T-helper 1 cell treated with Interleukin-12 subunit alpha and Interleukin-12 subunit beta and Interleukin-4 antibody, amounts not matched to agents 30 μg/mL and 1 μg/mL, for 36 hours (primary cell): Measurements from ENCODE around the gene USP48.
A peak's percentile ranks its signal among the peaks of the same experiment; 100 is the strongest.

Source experiments
- H3K27ac Mint-ChIP-seq: one replicate; pipeline ENCODE4 v1.8.0; 2021; ENCODE audit warnings: mild to moderate bottlenecking, mixed read lengths
- H3K27me3 Mint-ChIP-seq: one replicate; pipeline ENCODE4 v1.8.0; 2021; ENCODE audit warnings: low read depth, mixed read lengths
- H3K36me3 Mint-ChIP-seq: one replicate; pipeline ENCODE4 v1.8.0; 2021; ENCODE audit warnings: low read depth, mixed read lengths
- H3K4me1 Mint-ChIP-seq: one replicate; pipeline ENCODE4 v1.8.0; 2021; ENCODE audit warnings: low read depth, mixed read lengths
- H3K4me3 Mint-ChIP-seq: one replicate; pipeline ENCODE4 v1.8.0; 2021; ENCODE audit warnings: mild to moderate bottlenecking, moderate library complexity, mixed read lengths
- H3K9me3 Mint-ChIP-seq: one replicate; pipeline ENCODE4 v1.8.0; 2021; ENCODE audit warnings: mixed read lengths

Gene USP48

DNA sequence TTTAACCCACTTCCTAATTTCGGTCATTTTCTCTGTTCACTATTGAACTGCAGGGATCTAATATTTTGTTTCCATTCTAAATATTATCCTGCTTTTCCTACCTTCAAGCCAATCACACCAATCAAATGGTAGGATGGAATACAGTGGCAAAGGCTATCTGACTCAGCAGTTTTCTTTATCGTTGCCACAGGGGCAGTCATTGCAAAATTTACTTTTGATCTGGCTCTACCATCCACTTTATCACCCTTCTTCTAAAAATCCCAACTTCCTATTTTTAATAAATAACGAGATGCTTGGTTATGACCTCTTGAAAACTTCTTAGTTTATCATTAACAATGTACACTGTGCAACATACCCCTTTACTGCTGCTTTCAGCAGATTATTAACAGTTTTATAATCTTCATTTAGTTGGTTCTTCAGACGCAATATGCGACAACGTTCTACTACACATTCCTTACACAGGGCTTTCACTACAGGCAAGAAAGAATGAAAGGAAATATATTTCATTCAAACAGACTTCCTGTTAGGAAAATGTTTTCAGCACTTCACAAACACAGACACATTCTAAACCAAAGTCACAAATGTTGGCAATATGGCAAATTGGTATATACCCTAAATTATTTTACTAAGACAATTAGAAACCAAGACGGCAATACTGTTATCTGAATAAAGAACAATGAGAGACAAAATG lies 61.5 kb downstream of the USP48 start:
- H3K27ac Mint-ChIP-seq = no peak overlapping the region
- peaks cover 2% of the 10 kb centered on the region for H3K4me1 Mint-ChIP-seq
- H3K27me3 Mint-ChIP-seq = no peaks in the 10 kb centered on the region
- H3K4me3 Mint-ChIP-seq = no peak overlapping the region
- no peaks in the 10 kb centered on the region for H3K9me3 Mint-ChIP-seq
- H3K36me3 Mint-ChIP-seq = peaks cover 36% of the 10 kb centered on the region

- Mint-ChIP-seq H3K27me3 (no peaks in the 10 kb centered on the region), H3K27ac (no peak overlapping the region), H3K36me3 (peaks cover 30% of the 10 kb centered on the region), H3K4me3 (no peak overlapping the region), H3K4me1 (no peaks in the 10 kb centered on the region), H3K9me3 (no peaks in the 10 kb centered on the region)
Observed at GRCh38 chr1:21716169-21716568, 66.8 kb downstream of the USP48 start.

DNA sequence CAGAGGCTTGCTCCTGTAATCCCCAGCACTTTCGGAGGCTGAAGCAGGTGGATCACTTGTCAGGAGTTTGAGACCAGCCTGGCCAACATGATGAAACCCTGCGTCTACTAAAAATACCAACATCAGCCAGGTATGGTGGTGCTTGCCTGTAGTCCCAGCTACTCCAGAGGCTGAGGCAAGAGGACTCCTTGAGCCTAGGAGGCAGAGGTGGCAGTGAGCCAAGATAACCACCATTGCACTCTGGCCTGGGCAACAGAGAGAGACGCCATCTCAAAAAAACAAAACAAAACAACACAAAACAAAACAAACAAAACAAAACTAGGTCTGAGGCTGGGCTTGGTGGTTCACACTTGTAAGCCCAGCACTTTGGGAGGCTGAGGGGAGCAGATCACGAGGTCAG lies 75.1 kb downstream of the USP48 start:
- Mint-ChIP-seq H3K27ac (no peak overlapping the region), H3K36me3 (peaks cover 20% of the 10 kb centered on the region), H3K9me3 (no peaks in the 10 kb centered on the region), H3K4me3 (no peak overlapping the region), H3K27me3 (no peaks in the 10 kb centered on the region), H3K4me1 (peaks cover 15% of the 10 kb centered on the region)

GRCh38 chr1:21707086-21707840 lies 75.7 kb downstream of the USP48 start:
- H3K4me1 Mint-ChIP-seq = peaks cover 15% of the 10 kb centered on the region
- no peak overlapping the region for H3K4me3 Mint-ChIP-seq
- H3K27ac Mint-ChIP-seq = no peak overlapping the region
- H3K9me3 Mint-ChIP-seq = no peaks in the 10 kb centered on the region
- H3K36me3 Mint-ChIP-seq = peaks cover 21% of the 10 kb centered on the region
- no peaks in the 10 kb centered on the region for H3K27me3 Mint-ChIP-seq

DNA sequence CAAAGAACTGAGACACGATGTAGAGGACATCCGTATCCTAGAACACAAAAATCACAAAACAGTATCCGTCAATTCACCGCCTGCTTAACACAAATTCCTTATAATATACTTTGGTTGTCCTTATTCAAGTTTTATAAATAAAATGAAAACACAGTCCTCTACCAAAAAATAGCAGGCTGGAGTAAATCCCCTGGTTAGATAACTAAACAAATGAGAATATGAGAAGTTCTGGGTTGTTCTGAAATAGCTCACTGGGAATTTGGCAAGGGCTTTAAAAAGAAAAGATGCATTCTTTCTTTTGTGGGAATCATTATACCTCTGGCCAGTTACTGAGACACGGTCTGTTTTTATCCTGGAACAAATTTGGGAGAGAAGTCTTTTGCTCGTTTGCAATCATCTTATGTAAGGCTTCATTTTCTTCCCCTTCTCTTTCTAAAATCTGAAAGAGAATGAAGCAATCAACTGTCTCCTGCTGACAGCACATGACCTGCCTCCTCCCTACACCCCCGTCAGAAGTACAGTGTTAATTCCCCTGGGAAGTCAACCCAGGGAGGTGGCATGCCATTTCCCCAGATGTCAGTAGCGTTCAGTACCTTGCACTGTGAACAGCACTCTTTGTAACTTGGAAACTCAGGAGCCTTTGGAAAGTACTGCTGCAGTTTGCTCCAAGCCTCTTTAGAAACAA lies 76.7 kb downstream of the USP48 start:
- Mint-ChIP-seq H3K27me3 (no peaks in the 10 kb centered on the region), H3K4me1 (peaks cover 15% of the 10 kb centered on the region), H3K27ac (no peak overlapping the region), H3K36me3 (peaks cover 25% of the 10 kb centered on the region), H3K4me3 (no peak overlapping the region), H3K9me3 (no peaks in the 10 kb centered on the region)

DNA sequence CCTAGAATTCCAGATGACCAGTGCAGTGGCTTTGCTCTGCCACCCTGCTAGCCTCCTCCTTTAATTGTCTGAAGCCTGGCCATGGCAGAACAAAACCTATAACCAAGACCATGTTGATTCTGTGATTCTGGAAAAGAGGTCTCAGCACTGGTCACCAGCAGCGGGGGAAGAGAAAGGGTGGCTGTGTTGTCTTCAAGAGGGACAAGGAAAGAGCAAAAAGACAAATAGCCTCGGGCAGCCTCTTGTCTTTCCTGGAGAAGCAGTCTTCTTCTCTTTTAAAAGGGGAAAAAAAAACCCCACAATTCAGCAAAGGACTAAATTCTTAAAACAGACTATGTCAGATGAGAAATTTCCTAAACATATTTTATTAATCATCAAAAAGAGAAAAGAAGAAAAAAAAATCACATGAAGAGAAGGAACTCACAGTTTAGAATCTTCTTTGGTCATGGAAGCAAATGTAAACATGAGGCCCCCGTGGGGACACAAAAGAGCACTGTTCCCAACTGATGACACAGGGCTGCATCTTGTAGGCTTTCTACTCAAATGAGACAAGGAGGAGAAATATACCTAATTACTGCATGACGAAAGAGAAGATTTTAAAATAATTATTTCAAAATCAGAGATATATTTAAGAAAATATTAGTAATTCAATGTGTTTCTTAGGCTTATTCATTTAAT lies 77.5 kb downstream of the USP48 start:
- Mint-ChIP-seq H3K9me3 (no peaks in the 10 kb centered on the region), H3K27me3 (no peaks in the 10 kb centered on the region), H3K4me3 (no peak overlapping the region), H3K36me3 (peaks cover 27% of the 10 kb centered on the region), H3K27ac (no peak overlapping the region), H3K4me1 (peaks cover 17% of the 10 kb centered on the region)

DNA sequence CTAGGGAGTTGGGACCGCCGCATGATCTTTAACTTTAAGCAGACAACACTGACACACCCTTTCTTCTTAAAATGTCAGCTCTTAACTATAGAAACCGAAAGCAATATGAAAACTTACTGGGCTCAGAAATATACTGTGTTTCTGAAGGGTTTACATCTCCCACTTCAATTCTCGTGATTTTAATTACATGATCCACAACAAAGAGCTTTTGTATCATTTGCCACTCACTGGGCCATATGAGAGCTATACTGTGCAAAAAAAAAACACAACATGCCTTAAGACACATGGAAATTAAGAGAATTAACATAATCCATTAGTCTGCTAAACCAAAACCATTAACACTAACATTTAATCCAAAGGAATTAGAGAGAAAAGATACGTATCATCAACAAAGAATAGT lies 78.8 kb downstream of the USP48 start:
- peaks cover 19% of the 10 kb centered on the region for H3K4me1 Mint-ChIP-seq
- peak overlapping the region; percentile 19 for H3K27ac Mint-ChIP-seq
- no peaks in the 10 kb centered on the region for H3K27me3 Mint-ChIP-seq
- peaks cover 30% of the 10 kb centered on the region for H3K36me3 Mint-ChIP-seq
- no peaks in the 10 kb centered on the region for H3K9me3 Mint-ChIP-seq
- no peak overlapping the region for H3K4me3 Mint-ChIP-seq

- peaks cover 19% of the 10 kb centered on the region for H3K4me1 Mint-ChIP-seq
- peaks cover 30% of the 10 kb centered on the region for H3K36me3 Mint-ChIP-seq
- H3K4me3 Mint-ChIP-seq = no peak overlapping the region
- no peaks in the 10 kb centered on the region for H3K27me3 Mint-ChIP-seq
- H3K27ac Mint-ChIP-seq = no peak overlapping the region
- no peaks in the 10 kb centered on the region for H3K9me3 Mint-ChIP-seq
Observed at GRCh38 chr1:21703318-21703963, 79.5 kb downstream of the USP48 start.

DNA sequence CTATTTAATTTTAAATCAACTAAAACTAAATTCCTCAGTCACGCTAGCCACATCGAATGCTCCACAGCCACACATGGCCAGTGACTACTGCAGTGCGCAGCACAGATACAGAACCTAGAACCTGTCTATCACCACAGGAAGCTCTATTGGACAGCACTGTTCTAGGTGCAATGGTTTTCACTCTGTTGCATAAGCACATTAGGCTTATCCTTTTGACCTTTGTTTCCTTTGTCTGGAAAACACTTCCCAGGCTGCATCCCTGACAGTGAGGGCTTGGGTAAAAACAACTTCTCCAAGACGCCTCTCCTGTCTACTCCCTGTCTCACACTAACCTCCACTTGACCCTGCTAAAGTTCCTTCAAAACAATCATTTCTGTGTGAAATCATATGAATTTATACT lies 80.2 kb downstream of the USP48 start:
- Mint-ChIP-seq H3K9me3 (no peaks in the 10 kb centered on the region), H3K27me3 (no peaks in the 10 kb centered on the region), H3K4me3 (no peak overlapping the region), H3K27ac (no peak overlapping the region), H3K4me1 (peaks cover 19% of the 10 kb centered on the region), H3K36me3 (peaks cover 33% of the 10 kb centered on the region)

GRCh38 chr1:21701401-21701800 lies 81.5 kb downstream of the USP48 start:
- peaks cover 19% of the 10 kb centered on the region for H3K4me1 Mint-ChIP-seq
- peaks cover 35% of the 10 kb centered on the region for H3K36me3 Mint-ChIP-seq
- H3K4me3 Mint-ChIP-seq = no peak overlapping the region
- no peaks in the 10 kb centered on the region for H3K27me3 Mint-ChIP-seq
- H3K27ac Mint-ChIP-seq = no peak overlapping the region
- no peaks in the 10 kb centered on the region for H3K9me3 Mint-ChIP-seq

DNA sequence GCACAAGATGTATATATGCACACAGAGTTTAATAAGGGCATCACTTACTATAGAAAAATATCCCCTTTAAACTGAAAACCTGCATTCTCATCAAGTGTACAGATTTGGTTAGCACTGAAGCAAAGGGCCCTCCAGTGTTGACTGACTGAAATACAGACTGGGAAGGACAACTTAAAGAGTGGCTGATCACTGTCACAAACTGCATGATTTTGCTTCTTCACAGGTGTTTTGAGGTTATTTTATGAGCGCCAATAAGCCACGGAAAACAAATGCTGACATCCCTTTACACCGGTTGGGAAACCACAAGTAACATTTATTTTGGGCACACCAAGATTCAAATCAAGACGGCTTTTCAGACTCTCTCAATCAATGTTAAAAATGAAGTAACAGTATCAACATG lies 82.9 kb downstream of the USP48 start:
- no peak overlapping the region for H3K27ac Mint-ChIP-seq
- peaks cover 19% of the 10 kb centered on the region for H3K4me1 Mint-ChIP-seq
- no peak overlapping the region for H3K4me3 Mint-ChIP-seq
- H3K9me3 Mint-ChIP-seq = no peaks in the 10 kb centered on the region
- no peaks in the 10 kb centered on the region for H3K27me3 Mint-ChIP-seq
- peaks cover 32% of the 10 kb centered on the region for H3K36me3 Mint-ChIP-seq

DNA sequence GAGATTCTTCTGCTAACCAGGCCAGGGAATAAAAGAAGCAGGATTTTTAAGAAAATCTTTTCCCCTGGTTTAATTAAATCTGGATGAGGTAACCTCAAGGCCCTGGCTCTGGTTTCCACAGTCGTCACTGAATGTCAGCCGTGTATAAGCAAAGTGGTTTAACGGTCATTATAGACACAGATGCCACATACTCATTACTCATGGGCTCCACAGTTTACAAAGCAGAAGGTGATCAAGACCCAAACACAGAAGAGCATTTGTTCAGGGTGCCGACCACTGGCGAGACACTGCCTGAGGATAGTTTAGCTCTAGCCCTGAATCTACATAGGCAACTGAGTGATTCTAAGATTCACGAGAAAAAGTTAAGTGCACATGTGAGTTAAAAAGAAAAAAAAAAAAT lies 86.0 kb downstream of the USP48 start:
- no peaks in the 10 kb centered on the region for H3K9me3 Mint-ChIP-seq
- H3K27me3 Mint-ChIP-seq = no peaks in the 10 kb centered on the region
- peaks cover 40% of the 10 kb centered on the region for H3K36me3 Mint-ChIP-seq
- no peak overlapping the region for H3K27ac Mint-ChIP-seq
- H3K4me1 Mint-ChIP-seq = peaks cover 4% of the 10 kb centered on the region
- no peak overlapping the region for H3K4me3 Mint-ChIP-seq

DNA sequence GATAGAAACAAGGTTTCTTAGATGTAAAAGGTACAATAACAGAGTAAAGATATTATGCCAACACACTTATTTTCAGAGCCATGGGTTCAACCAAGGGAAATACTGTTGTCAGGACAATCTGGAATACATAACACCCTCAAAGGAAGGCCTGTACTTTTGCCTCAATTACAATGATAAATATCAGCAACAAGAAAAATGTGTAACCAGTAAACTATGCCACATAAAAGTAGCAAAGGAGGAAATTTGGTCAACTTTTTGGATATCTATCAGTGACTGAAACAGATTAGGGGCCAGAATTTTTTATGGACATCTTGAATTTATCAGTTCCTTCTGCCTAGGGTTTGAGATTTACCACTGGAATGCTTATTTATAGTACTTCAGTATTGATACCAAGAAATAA lies 89.2 kb downstream of the USP48 start:
- H3K27me3 Mint-ChIP-seq = no peaks in the 10 kb centered on the region
- H3K36me3 Mint-ChIP-seq = peaks cover 36% of the 10 kb centered on the region
- H3K27ac Mint-ChIP-seq = no peak overlapping the region
- no peak overlapping the region for H3K4me3 Mint-ChIP-seq
- no peaks in the 10 kb centered on the region for H3K9me3 Mint-ChIP-seq
- H3K4me1 Mint-ChIP-seq = no peaks in the 10 kb centered on the region

DNA sequence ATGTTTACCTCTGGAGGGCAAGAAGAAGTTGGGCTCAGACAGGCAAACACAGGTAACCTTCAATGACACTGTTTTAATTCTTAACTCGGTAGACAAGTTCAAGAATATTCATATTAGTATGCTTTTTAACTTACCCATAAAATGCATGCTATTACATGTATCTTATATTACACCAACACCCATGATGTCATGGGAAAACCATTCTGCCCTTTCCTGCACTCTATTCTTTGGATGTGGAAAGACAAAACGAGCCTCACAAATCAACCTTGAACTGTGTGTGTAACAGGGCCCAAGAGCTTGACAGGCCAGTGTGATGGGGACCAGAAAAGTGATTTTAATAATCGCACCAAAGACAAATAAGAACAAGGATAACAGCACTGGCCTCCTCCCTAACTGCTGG lies 91.2 kb downstream of the USP48 start:
- no peaks in the 10 kb centered on the region for H3K9me3 Mint-ChIP-seq
- no peaks in the 10 kb centered on the region for H3K27me3 Mint-ChIP-seq
- no peak overlapping the region for H3K27ac Mint-ChIP-seq
- peaks cover 45% of the 10 kb centered on the region for H3K36me3 Mint-ChIP-seq
- no peak overlapping the region for H3K4me3 Mint-ChIP-seq
- peaks cover 3% of the 10 kb centered on the region for H3K4me1 Mint-ChIP-seq
